K562 (cell line): ENCODE measurements around the gene PDE4D. TPM values are rescaled to one million over a fixed set of nuclear protein-coding genes. Genes with fewer than 3 reads are reported as not detected.

Source experiments
- ATAC-seq: fragments of 200-7000 bp; cut with Tn5 transposase; 3 replicates; pipeline ENCODE4 v1.9.1; 2020; ENCODE audit warnings: moderate library complexity
- BruUV-seq: library from RNA; stranded (reverse); fragments of 400-500 nt; replicated peaks from 2 replicates; lab custom pipeline; 2021; lab: Mats Ljungman, UMichigan
- CTCF ChIA-PET: fragments of 300-600 bp; formaldehyde crosslinking; extraction: SDS; loops from one replicate; lab custom pipeline; 2021; ENCODE audit warnings: low intra/inter-chr PET ratio; lab: Yijun Ruan, JAX
- POLR2A ChIA-PET: fragments of 300-600, 350-650 bp; sonication (Branson Sonifier 250); formaldehyde crosslinking; extraction: SDS; loops from one replicate; lab custom pipeline; 2021; ENCODE audit warnings: antibody characterized with exemption, inconsistent platforms; lab: Yijun Ruan, JAX
- DNase-seq, 4 experiments: peaks; one replicate each; pipeline versions ENCODE4 v3.0.0 to v3.0.0-alpha.2; 2011 to 2018; ENCODE audit warnings: low spot score in 3 of 4, mixed read lengths in 3 of 4; ENCODE audit errors: extremely low read depth in 1 of 4
- FAIRE-seq: peaks from 2 replicates; lab custom pipeline; 2011; peaks lifted over from hg19 to GRCh38; lab: Jason Lieb, UNC
- H2AFZ ChIP-seq: 2 replicates; pipeline ENCODE4 v1.6.0; 2011; ENCODE audit warnings: low read depth, low read length, control low read depth, inconsistent platforms
- H3K27ac ChIP-seq: fragments of 200-600 bp; 3 replicates; pipeline ENCODE4 v1.8.0; 2011; ENCODE audit warnings: low read depth, mild to moderate bottlenecking, control low read depth, inconsistent platforms, low read length, moderate library complexity, mixed read lengths; ENCODE audit errors: extremely low read depth
- H3K27me3 ChIP-seq, 2 experiments: fragments of 300-600 bp in 1 of 2; 2 replicates in 1 of 2; 3 replicates in 1 of 2; pipeline versions ENCODE4 v1.6.0 to v1.8.0; 2011; ENCODE audit warnings: inconsistent platforms in 2 of 2, low read length in 2 of 2, mild to moderate bottlenecking in 1 of 2, mixed read lengths in 1 of 2, moderate library complexity in 1 of 2; ENCODE audit not compliant: control insufficient read depth in 2 of 2, insufficient read depth in 2 of 2
- H3K36me3 ChIP-seq: fragments of 300-600 bp; 3 replicates; pipeline ENCODE4 v1.8.0; 2011; ENCODE audit warnings: mild to moderate bottlenecking, low read length, inconsistent platforms; ENCODE audit not compliant: control insufficient read depth, insufficient read depth
- H3K4me1 ChIP-seq, 2 experiments: fragments of 200-600 bp in 1 of 2; replicated peaks in 1 of 2; 2 replicates in 1 of 2; 3 replicates in 1 of 2; pipeline versions ENCODE4 v1.5.1 to v1.8.0; 2011; ENCODE audit warnings: inconsistent platforms in 2 of 2, low read length in 2 of 2, mild to moderate bottlenecking in 1 of 2, mixed read lengths in 1 of 2, moderate library complexity in 1 of 2; ENCODE audit not compliant: control insufficient read depth in 2 of 2, insufficient read depth in 2 of 2
- H3K4me2 ChIP-seq: 2 replicates; pipeline ENCODE4 v1.6.1; 2011; ENCODE audit warnings: low read length, control low read depth, inconsistent platforms, mixed read lengths; ENCODE audit not compliant: insufficient read depth
- H3K4me3 ChIP-seq: fragments of 200-600 bp; sonication (generic), shearing (Covaris generic); 2 replicates; pipeline ENCODE4 v1.5.1; 2016; ENCODE audit warnings: control low read depth, inconsistent platforms
- H3K79me2 ChIP-seq: fragments of 200-600 bp; 3 replicates; pipeline ENCODE4 v1.8.0; 2011; ENCODE audit warnings: low read length, inconsistent platforms; ENCODE audit not compliant: control insufficient read depth, insufficient read depth
- H3K9ac ChIP-seq, 2 experiments: 2 replicates each; pipeline versions ENCODE4 v1.6.0 to v1.6.1; 2011; ENCODE audit warnings: low read depth in 2 of 2, low read length in 2 of 2, control low read depth in 1 of 2, inconsistent platforms in 1 of 2, mild to moderate bottlenecking in 1 of 2, mixed read lengths in 1 of 2; ENCODE audit not compliant: insufficient read depth in 1 of 2
- H3K9me1 ChIP-seq: one replicate; pipeline ENCODE4 v1.6.0; 2011; ENCODE audit warnings: inconsistent platforms, mild to moderate bottlenecking, low read length, moderate library complexity; ENCODE audit not compliant: control insufficient read depth, insufficient read depth
- H3K9me3 ChIP-seq: replicated peaks from 2 replicates; pipeline ENCODE4 v1.5.1; 2011; ENCODE audit warnings: low read depth, low read length, inconsistent platforms; ENCODE audit not compliant: control insufficient read depth, insufficient read depth
- H4K20me1 ChIP-seq: replicated peaks from 2 replicates; pipeline ENCODE4 v1.6.1; 2011; ENCODE audit warnings: low read length, inconsistent platforms, mixed read lengths; ENCODE audit not compliant: control insufficient read depth, insufficient read depth
- CEBPB ChIP-seq: fragments of 450-650 bp; IDR thresholded peaks from 2 replicates; pipeline ENCODE4 v1.6.1; 2016; ENCODE audit warnings: missing genetic modification characterization, missing compliant biosample characterization
- HLTF ChIP-seq: fragments of 450-650 bp; IDR thresholded peaks from 2 replicates; pipeline ENCODE4 v1.6.1; 2016
- WGBS: fragments of 100-300 bp; shearing (Covaris generic); methylation state at CpG from one replicate; pipeline ENCODE4 v1.1.6; 2016; ENCODE audit warnings: low coverage, mixed read lengths; ENCODE audit not compliant: insufficient coverage; ENCODE audit errors: missing lambda C conversion rate; 5-methylcytosine and 5-hydroxymethylcytosine counted together
- in situ Hi-C: fragments of 300-500 bp; cut with MboI; formaldehyde crosslinking; loops from 4 replicates; pipeline ENCODE4 v1.15.0; 2018; ENCODE audit warnings: inconsistent platforms, mixed read lengths
- intact Hi-C: fragments of 100-400 bp; cut with micrococcal nuclease; formaldehyde crosslinking; loops from 2 replicates; pipeline ENCODE4 v1.14.2; 2022
- polyA plus RNA-seq, 8 experiments: library from polyadenylated mRNA; depleted of rRNA in 4 of 8; stranded (reverse) in 5 of 8; unstranded in 3 of 8; fragments of >200 nt; fragmentation: Nextera tagmentation in 2 of 8; fragmentation: Illumina TruSeq in 1 of 8; extraction: Ambion mirVana in 2 of 8; extraction: Trizol in 1 of 8; gene quantifications; 2 replicates each; pipeline versions ENCODE4 v1.2.1 to v1.2.3, GENCODE V29; 2011 to 2014; ENCODE audit warnings: inconsistent platforms in 1 of 8, missing spikeins in 1 of 8
- total RNA-seq, 7 experiments: library from RNA; depleted of rRNA in 6 of 7; stranded (reverse); fragments of >200 nt in 6 of 7; fragmentation: Illumina TruSeq in 2 of 7; extraction: Trizol in 2 of 7; gene quantifications; 2 replicates each; pipeline versions ENCODE4 v1.2.1 to v1.2.3, GENCODE V29; 2011 to 2021; ENCODE audit warnings: low replicate concordance in 1 of 7
- TF ChIP-seq, protein P1 (sequence below): fragments of 200-800 bp; sonication (Bioruptor generic); IDR thresholded peaks from 2 replicates; pipeline ENCODE4 v1.6.1; 2016; ENCODE audit warnings: missing genetic modification characterization, missing compliant biosample characterization

PDE4D gene
- total and polyA plus RNA-seq, 9 of the 15 experiments (the other 6 are each of a cell fraction or from before 2014, with no cell fraction given): 0.04 to 0.46 (median 0.13) TPM

DNA sequence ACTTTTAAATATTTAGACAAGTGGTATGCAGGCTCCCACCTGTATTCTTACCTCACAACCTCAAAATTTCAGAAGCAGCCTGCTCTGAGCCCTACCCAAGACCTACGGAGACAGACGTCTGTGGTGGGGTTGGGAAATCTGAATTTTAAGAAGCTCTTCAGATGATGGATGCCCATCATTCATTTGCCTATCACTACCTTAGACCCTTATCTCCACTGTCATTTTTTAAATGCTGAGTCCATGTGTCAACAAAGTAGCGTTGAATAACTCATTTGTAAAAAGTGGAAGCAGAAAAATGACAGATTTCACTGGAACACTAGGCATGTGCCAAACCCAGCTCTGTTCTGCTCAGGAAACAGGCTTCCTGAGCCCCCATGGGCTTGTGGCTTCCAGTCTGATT lies 85.7 kb downstream of the PDE4D start:
- CTCF ChIA-PET: interaction anchor here (0.6 kb wide), 1 partner anchor 777 kb away, joined by 3 read pairs; no protein-coding TSS in a partner anchor
- H3K4me1 ChIP-seq: no peaks in the 10 kb centered on the region
- no peak overlapping the region for H3K9ac ChIP-seq
- no peaks in the 10 kb centered on the region for H3K9me1 ChIP-seq
- H3K4me2 ChIP-seq: no peak overlapping the region
- no peaks in the 10 kb centered on the region for H4K20me1 ChIP-seq
- ATAC-seq (no peak), DNase-seq (no peak), FAIRE-seq (no peak)
- no peaks in the 10 kb centered on the region for H3K79me2 ChIP-seq
- H3K4me3 ChIP-seq: no peak overlapping the region
- in situ Hi-C loops (loop anchor here (10.0 to 25.0 kb wide), 2 partner anchors 623 to 1104 kb away; no protein-coding TSS in a partner anchor), intact Hi-C loops (loop anchor here (10.0 kb wide), 1 partner anchor 923 kb away; no protein-coding TSS in a partner anchor)
- H3K27me3 ChIP-seq: no peaks in the 10 kb centered on the region
- H3K27ac ChIP-seq: no peak overlapping the region
- no peak for TF ChIP-seq HLTF
- TF ChIP-seq, protein P1, sequence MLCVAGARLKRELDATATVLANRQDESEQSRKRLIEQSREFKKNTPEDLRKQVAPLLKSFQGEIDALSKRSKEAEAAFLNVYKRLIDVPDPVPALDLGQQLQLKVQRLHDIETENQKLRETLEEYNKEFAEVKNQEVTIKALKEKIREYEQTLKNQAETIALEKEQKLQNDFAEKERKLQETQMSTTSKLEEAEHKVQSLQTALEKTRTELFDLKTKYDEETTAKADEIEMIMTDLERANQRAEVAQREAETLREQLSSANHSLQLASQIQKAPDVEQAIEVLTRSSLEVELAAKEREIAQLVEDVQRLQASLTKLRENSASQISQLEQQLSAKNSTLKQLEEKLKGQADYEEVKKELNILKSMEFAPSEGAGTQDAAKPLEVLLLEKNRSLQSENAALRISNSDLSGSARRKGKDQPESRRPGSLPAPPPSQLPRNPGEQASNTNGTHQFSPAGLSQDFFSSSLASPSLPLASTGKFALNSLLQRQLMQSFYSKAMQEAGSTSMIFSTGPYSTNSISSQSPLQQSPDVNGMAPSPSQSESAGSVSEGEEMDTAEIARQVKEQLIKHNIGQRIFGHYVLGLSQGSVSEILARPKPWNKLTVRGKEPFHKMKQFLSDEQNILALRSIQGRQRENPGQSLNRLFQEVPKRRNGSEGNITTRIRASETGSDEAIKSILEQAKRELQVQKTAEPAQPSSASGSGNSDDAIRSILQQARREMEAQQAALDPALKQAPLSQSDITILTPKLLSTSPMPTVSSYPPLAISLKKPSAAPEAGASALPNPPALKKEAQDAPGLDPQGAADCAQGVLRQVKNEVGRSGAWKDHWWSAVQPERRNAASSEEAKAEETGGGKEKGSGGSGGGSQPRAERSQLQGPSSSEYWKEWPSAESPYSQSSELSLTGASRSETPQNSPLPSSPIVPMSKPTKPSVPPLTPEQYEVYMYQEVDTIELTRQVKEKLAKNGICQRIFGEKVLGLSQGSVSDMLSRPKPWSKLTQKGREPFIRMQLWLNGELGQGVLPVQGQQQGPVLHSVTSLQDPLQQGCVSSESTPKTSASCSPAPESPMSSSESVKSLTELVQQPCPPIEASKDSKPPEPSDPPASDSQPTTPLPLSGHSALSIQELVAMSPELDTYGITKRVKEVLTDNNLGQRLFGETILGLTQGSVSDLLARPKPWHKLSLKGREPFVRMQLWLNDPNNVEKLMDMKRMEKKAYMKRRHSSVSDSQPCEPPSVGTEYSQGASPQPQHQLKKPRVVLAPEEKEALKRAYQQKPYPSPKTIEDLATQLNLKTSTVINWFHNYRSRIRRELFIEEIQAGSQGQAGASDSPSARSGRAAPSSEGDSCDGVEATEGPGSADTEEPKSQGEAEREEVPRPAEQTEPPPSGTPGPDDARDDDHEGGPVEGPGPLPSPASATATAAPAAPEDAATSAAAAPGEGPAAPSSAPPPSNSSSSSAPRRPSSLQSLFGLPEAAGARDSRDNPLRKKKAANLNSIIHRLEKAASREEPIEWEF (CRISPR knock-in tag): no peak
- no peak for TF ChIP-seq CEBPB
- H3K9me3 ChIP-seq: no peaks in the 10 kb centered on the region
- WGBS: 0% methylated on average over 3 of the region's 3 CpGs
- no TSS peak for BruUV-seq
- POLR2A ChIA-PET: no interaction called here
- no peak overlapping the region for H2AFZ ChIP-seq
- no peaks in the 10 kb centered on the region for H3K36me3 ChIP-seq
